ENCODE data around the gene COL23A1.

Gene COL23A1

GRCh38 chr5:178213748-178214151 lies 376.4 kb downstream of the COL23A1 start:
- DNase-seq: no peak

- no peak for DNase-seq
These were observed 377.2 kb downstream of the COL23A1 start for GRCh38 chr5:178213003-178213461.

- no peak for DNase-seq
These were observed 377.8 kb downstream of the COL23A1 start for GRCh38 chr5:178212241-178213002.

- DNase-seq: no peak
These were observed 378.8 kb downstream of the COL23A1 start for GRCh38 chr5:178211095-178212048.

- DNase-seq: no peak
These were observed 379.5 kb downstream of the COL23A1 start for GRCh38 chr5:178210686-178211085.

- DNase-seq: no peak
These were observed 380.1 kb downstream of the COL23A1 start for GRCh38 chr5:178210073-178210535.

GRCh38 chr5:178209334-178210072 lies 380.7 kb downstream of the COL23A1 start:
- no peak for DNase-seq

- no peak for DNase-seq
These were observed 381.5 kb downstream of the COL23A1 start for GRCh38 chr5:178208540-178209227.

GRCh38 chr5:178207917-178208280 lies 382.3 kb downstream of the COL23A1 start:
- no peak for DNase-seq

GRCh38 chr5:178207183-178207916 lies 382.8 kb downstream of the COL23A1 start:
- no peak for DNase-seq

GRCh38 chr5:178206166-178207101 lies 383.8 kb downstream of the COL23A1 start:
- no peak for DNase-seq

GRCh38 chr5:178205749-178206047 lies 384.5 kb downstream of the COL23A1 start:
- DNase-seq: no peak

GRCh38 chr5:178204935-178205748 lies 385.1 kb downstream of the COL23A1 start:
- DNase-seq: peak; percentile 64

GRCh38 chr5:178204182-178204934 lies 385.8 kb downstream of the COL23A1 start, which contains the start of gene HNRNPAB:
TSS of gene HNRNPAB (plus strand) at chr5:178204533. CDS start at chr5:178204838, 305 bp downstream.
- peak; percentile 93 for DNase-seq

GRCh38 chr5:178203670-178204181 lies 386.5 kb downstream of the COL23A1 start:
- DNase-seq: no peak

- no peak for DNase-seq
These were observed 387.7 kb downstream of the COL23A1 start for GRCh38 chr5:178202541-178202940.

GRCh38 chr5:178201927-178202235 lies 388.3 kb downstream of the COL23A1 start:
- DNase-seq: no peak

- DNase-seq: no peak
These were observed 388.8 kb downstream of the COL23A1 start for GRCh38 chr5:178201221-178201926.
